WTC11 (cell line): ENCODE results near the gene WDR12. TPM values are rescaled to one million over a fixed set of nuclear protein-coding genes. Genes with fewer than 3 reads are reported as not detected.

Source experiments
- ATAC-seq: fragments of 200-7000 bp; cut with Tn5 transposase; 2 replicates; pipeline ENCODE4 v1.10.0; 2021; ENCODE audit warnings: mild to moderate bottlenecking, moderate library complexity
- CTCF ChIA-PET: fragments of 300-600 bp; sonication (Branson Sonifier 250); formaldehyde crosslinking; loops from one replicate; lab custom pipeline; 2021; ENCODE audit warnings: antibody characterized with exemption; lab: Charles Lee
- POLR2A ChIA-PET: fragments of 350-600 bp; sonication (Branson Sonifier 250); formaldehyde crosslinking; loops from one replicate; lab custom pipeline; 2021; ENCODE audit warnings: antibody characterized with exemption; lab: Charles Lee
- DNase-seq: peaks from one replicate; pipeline ENCODE4 v3.0.0; 2021; ENCODE audit warnings: low spot score
- H3K27ac Mint-ChIP-seq: 2 replicates; pipeline ENCODE4 v1.8.0; 2021; ENCODE audit warnings: mixed read lengths
- H3K27me3 Mint-ChIP-seq: 2 replicates; pipeline ENCODE4 v1.8.0; 2021; ENCODE audit warnings: low read depth, mild to moderate bottlenecking, moderate library complexity, mixed read lengths
- H3K36me3 Mint-ChIP-seq: 2 replicates; pipeline ENCODE4 v1.8.0; 2021; ENCODE audit warnings: mixed read lengths
- H3K4me1 Mint-ChIP-seq: 2 replicates; pipeline ENCODE4 v1.8.0; 2022; ENCODE audit warnings: mixed read lengths
- H3K4me3 Mint-ChIP-seq: 2 replicates; pipeline ENCODE4 v1.8.0; 2021; ENCODE audit warnings: mild to moderate bottlenecking, moderate library complexity, mixed read lengths
- H3K9me3 Mint-ChIP-seq: 2 replicates; pipeline ENCODE4 v1.8.0; 2021; ENCODE audit warnings: mixed read lengths
- CTCF ChIP-seq: fragments of 200-600 bp; IDR thresholded peaks from 2 replicates; pipeline ENCODE4 v1.8.0; 2022; ENCODE audit warnings: antibody characterized with exemption
- NR2C2 ChIP-seq: sonication (generic); formaldehyde crosslinking; IDR thresholded peaks from 2 replicates; pipeline ENCODE4 v1.8.0; 2022; ENCODE audit warnings: mild to moderate bottlenecking, missing genetic modification reagents
- PRRX2 ChIP-seq: fragments of 250-450 bp; sonication (Bioruptor Pico); IDR thresholded peaks from 2 replicates; pipeline ENCODE4 v1.8.0; 2021; ENCODE audit warnings: mild to moderate bottlenecking
- ZNF121 ChIP-seq: sonication (generic); formaldehyde crosslinking; IDR thresholded peaks from 2 replicates; pipeline ENCODE4 v1.8.0; 2023; ENCODE audit warnings: missing genetic modification reagents
- total RNA-seq: library from RNA; stranded (reverse); gene quantifications from 3 replicates; pipeline ENCODE4 v1.2.3, GENCODE V29; 2021
- TF ChIP-seq, protein P1 (sequence below): sonication (generic); formaldehyde crosslinking; conservative IDR thresholded peaks from 2 replicates; pipeline ENCODE4 v1.8.1; 2022; ENCODE audit warnings: mild to moderate bottlenecking, missing genetic modification reagents
- TF ChIP-seq, protein P2 (sequence below): sonication (generic); formaldehyde crosslinking; IDR thresholded peaks from 2 replicates; pipeline ENCODE4 v1.8.1; 2023; ENCODE audit warnings: mild to moderate bottlenecking, missing genetic modification reagents

The WDR12 gene
- total RNA-seq, 1 experiment from 2014 or later = 144 TPM

DNA sequence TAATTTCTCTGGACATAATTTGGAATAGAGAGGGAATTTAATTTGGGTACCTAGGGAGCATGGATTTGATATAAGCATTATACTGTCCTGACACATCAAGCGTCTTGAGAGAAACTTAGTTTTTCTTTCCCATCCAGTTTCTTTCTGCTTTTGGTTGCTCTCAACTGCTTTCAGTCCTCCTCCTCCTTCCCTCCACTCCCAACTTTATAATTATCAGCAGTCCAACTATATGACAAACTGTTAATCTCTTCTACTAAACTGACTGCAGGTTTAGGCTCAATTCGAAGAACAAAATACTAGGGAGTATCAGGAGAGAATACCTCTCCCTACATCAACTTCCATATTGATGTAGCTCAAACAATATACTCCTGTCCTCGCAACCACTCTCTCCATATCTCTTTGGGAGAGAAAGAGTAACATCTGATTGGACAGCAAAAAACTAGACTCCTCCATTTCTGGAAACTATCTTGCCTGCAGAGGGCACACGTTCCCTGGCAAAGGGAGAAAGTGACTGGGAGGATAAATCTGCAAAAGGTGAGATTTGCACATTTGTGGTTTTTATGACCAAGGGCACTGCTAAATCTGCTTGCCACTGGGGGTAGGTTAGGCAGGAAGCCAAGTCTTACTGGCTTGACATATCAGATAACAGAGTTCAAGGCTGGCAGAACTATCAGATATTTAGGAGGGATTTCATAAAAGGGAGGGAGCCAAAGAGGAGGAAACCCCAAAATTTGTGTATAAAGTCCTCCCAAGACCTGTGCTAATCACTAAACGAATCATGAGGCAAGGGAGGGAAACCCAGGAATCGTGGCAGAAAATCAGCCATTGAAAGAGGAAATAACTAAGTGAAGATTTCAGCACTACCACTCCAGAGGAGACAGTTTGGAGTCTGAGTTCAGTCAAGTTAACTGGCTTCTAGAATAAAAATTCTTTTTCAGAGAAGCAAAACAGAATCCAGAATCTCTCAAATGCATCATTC is 79.9 kb downstream of the WDR12 start:
- H3K27me3 Mint-ChIP-seq = no peaks in the 10 kb centered on the region
- TF ChIP-seq, protein P1, sequence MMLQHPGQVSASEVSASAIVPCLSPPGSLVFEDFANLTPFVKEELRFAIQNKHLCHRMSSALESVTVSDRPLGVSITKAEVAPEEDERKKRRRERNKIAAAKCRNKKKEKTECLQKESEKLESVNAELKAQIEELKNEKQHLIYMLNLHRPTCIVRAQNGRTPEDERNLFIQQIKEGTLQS (CRISPR knock-in tag) = no peak
- TF ChIP-seq, protein P2, sequence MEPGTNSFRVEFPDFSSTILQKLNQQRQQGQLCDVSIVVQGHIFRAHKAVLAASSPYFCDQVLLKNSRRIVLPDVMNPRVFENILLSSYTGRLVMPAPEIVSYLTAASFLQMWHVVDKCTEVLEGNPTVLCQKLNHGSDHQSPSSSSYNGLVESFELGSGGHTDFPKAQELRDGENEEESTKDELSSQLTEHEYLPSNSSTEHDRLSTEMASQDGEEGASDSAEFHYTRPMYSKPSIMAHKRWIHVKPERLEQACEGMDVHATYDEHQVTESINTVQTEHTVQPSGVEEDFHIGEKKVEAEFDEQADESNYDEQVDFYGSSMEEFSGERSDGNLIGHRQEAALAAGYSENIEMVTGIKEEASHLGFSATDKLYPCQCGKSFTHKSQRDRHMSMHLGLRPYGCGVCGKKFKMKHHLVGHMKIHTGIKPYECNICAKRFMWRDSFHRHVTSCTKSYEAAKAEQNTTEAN (CRISPR knock-in tag) = no peak
- TF ChIP-seq CTCF (peak; percentile 40), NR2C2 (CRISPR knock-in tag) (no peak)
- no peak overlapping the region for H3K27ac Mint-ChIP-seq
- no peaks in the 10 kb centered on the region for H3K36me3 Mint-ChIP-seq
- peaks cover 3% of the 10 kb centered on the region; the same call in 1 of the 2 replicates for H3K9me3 Mint-ChIP-seq
- CTCF ChIA-PET = interaction anchor here (0.6 kb wide), 2 partner anchors 55 to 176 kb away, joined by 3 read pairs; no protein-coding TSS in a partner anchor
- peaks cover 2% of the 10 kb centered on the region for H3K4me1 Mint-ChIP-seq
- no peak overlapping the region for H3K4me3 Mint-ChIP-seq
- POLR2A ChIA-PET = no interaction called here
- peak; percentile 36 for DNase-seq
- ATAC-seq = peak; percentile 93

DNA sequence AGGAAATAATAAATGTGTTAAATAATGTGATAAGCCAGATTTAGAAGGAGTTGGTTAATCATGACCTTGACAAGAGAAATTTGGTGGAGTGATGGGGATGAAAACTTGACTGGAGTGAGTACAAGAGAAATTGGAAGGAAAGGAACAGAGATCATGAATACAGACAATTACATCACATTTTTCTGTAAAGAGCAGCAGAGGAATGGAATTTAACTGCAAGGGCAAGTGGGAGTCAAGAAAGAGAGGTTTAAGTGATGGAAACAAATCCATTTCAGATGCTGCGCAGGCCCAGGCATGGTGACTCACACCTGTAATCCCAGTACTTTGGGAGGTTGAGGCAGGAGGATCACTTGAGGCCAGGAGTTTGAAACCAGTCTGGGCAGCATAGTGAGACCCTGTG is 86.6 kb downstream of the WDR12 start:
- no peak overlapping the region for H3K4me3 Mint-ChIP-seq
- H3K27ac Mint-ChIP-seq = no peak overlapping the region
- H3K4me1 Mint-ChIP-seq = peaks cover 7% of the 10 kb centered on the region
- ChIA-PET POLR2A (no interaction called here), CTCF (interaction anchor here (1.0 kb wide), 1 partner anchor 236 kb away, joined by 5 read pairs; no protein-coding TSS in a partner anchor)
- no peaks in the 10 kb centered on the region for H3K9me3 Mint-ChIP-seq
- ATAC-seq (no peak), DNase-seq (no peak)
- 0 out of 2 replicates have a peak, but pooled peaks have one; percentile 12 for TF ChIP-seq ZNF121 (CRISPR knock-in tag)
- no peak for TF ChIP-seq PRRX2 (CRISPR knock-in tag)
- H3K36me3 Mint-ChIP-seq = no peaks in the 10 kb centered on the region
- H3K27me3 Mint-ChIP-seq = no peaks in the 10 kb centered on the region

Other genes with a start within 250 kb of the WDR12 start
- 2.7 to 3.1 TPM (median 2.8 TPM) in 3 replicates for gene ICA1L, start 39.9 kb downstream of the WDR12 start, total RNA-seq
- gene CARF, start 602 bp upstream of the WDR12 start, total RNA-seq = 3.3 to 6.8 TPM (median 6.6 TPM) in 3 replicates
- gene NBEAL1, start 103.2 kb upstream of the WDR12 start, total RNA-seq = 7.7 to 10.5 TPM (median 8.5 TPM) in 3 replicates